Effector CD8-positive, alpha-beta T cell (primary cell): Measurements from ENCODE around the gene SMNDC1.
A peak's percentile ranks its signal among the peaks of the same experiment; 100 is the strongest.
"Not testable (repeated sequence)": the region's sequence is repeated elsewhere in the genome, so short reads cannot be mapped to it uniquely, and the experiment has no call there.

Source experiments
- DNase-seq: peaks from one replicate; lab custom pipeline; 2025; lab: John Stamatoyannopoulos, UW
- total RNA-seq, 4 experiments: gene quantifications; one replicate each; lab custom pipeline; 2026; lab: John Stamatoyannopoulos, UW

The SMNDC1 gene
- 19.3 to 26.4 (median 22.2) reads per million in 4 experiments for total RNA-seq

- peak; percentile 96 for DNase-seq
Observed at GRCh38 chr10:110304780-110305421, at the start of gene SMNDC1. Gene SMNDC1 (minus strand): TSS chr10:110304920. CDS start chr10:110303587, 1,333 bp downstream.

- peak; percentile 32 for DNase-seq
Observed at GRCh38 chr10:110354322-110354766, 49.6 kb upstream of the SMNDC1 start.

- DNase-seq = no peak
Observed at GRCh38 chr10:110353244-110354119, 48.8 kb upstream of the SMNDC1 start.

GRCh38 chr10:110352930-110353243, 48.2 kb upstream of the SMNDC1 start:
- no peak for DNase-seq

- DNase-seq = no peak
Observed at GRCh38 chr10:110350812-110351211, 46.1 kb upstream of the SMNDC1 start.

GRCh38 chr10:110349831-110350230, 45.1 kb upstream of the SMNDC1 start:
- no peak for DNase-seq

- DNase-seq = no peak
Observed at GRCh38 chr10:110349386-110349785, 44.7 kb upstream of the SMNDC1 start.

- no peak for DNase-seq
Observed at GRCh38 chr10:110348336-110348735, 43.6 kb upstream of the SMNDC1 start.

- no peak for DNase-seq
Observed at GRCh38 chr10:110346914-110347313, 42.2 kb upstream of the SMNDC1 start.

- no peak for DNase-seq
Observed at GRCh38 chr10:110345286-110345685, 40.6 kb upstream of the SMNDC1 start.

- DNase-seq = no peak
Observed at GRCh38 chr10:110344622-110345021, 39.9 kb upstream of the SMNDC1 start.

GRCh38 chr10:110343947-110344346, 39.2 kb upstream of the SMNDC1 start:
- DNase-seq = no peak

- DNase-seq = no peak
Observed at GRCh38 chr10:110340816-110341215, 36.1 kb upstream of the SMNDC1 start.

GRCh38 chr10:110340122-110340521, 35.4 kb upstream of the SMNDC1 start:
- DNase-seq = no peak

GRCh38 chr10:110337906-110338305, 33.2 kb upstream of the SMNDC1 start:
- no peak for DNase-seq

GRCh38 chr10:110337401-110337800, 32.7 kb upstream of the SMNDC1 start:
- DNase-seq = no peak

GRCh38 chr10:110336111-110336721, 31.5 kb upstream of the SMNDC1 start:
- no peak for DNase-seq

- DNase-seq = no peak
Observed at GRCh38 chr10:110335314-110336064, 30.8 kb upstream of the SMNDC1 start.

- DNase-seq = no peak
Observed at GRCh38 chr10:110334061-110334656, 29.4 kb upstream of the SMNDC1 start.

GRCh38 chr10:110331226-110331795, 26.6 kb upstream of the SMNDC1 start:
- DNase-seq = not testable (repeated sequence)

GRCh38 chr10:110330675-110331074, 26.0 kb upstream of the SMNDC1 start:
- no peak for DNase-seq
